Activated naive CD4-positive, alpha-beta T cell treated with anti-CD3 and anti-CD28 coated beads, Interleukin-2, amount 50 U/mL, for 24 hours (primary cell): Measurements from ENCODE around the gene ADAMTS17.
"Not testable (repeated sequence)": the region's sequence is repeated elsewhere in the genome, so short reads cannot be mapped to it uniquely, and the experiment has no call there.

ENCODE experiments used
- H3K27ac Mint-ChIP-seq: one replicate; pipeline ENCODE4 v1.8.0; 2021; ENCODE audit warnings: mild to moderate bottlenecking, mixed read lengths
- H3K27me3 Mint-ChIP-seq: one replicate; pipeline ENCODE4 v1.8.0; 2021; ENCODE audit warnings: mixed read lengths
- H3K36me3 Mint-ChIP-seq: one replicate; pipeline ENCODE4 v1.8.0; 2021; ENCODE audit warnings: mixed read lengths
- H3K4me1 Mint-ChIP-seq: one replicate; pipeline ENCODE4 v1.8.0; 2021; ENCODE audit warnings: mixed read lengths
- H3K4me3 Mint-ChIP-seq: one replicate; pipeline ENCODE4 v1.8.0; 2021; ENCODE audit warnings: mild to moderate bottlenecking, mixed read lengths
- H3K9me3 Mint-ChIP-seq: one replicate; pipeline ENCODE4 v1.8.0; 2021; ENCODE audit warnings: mixed read lengths

The ADAMTS17 gene

DNA sequence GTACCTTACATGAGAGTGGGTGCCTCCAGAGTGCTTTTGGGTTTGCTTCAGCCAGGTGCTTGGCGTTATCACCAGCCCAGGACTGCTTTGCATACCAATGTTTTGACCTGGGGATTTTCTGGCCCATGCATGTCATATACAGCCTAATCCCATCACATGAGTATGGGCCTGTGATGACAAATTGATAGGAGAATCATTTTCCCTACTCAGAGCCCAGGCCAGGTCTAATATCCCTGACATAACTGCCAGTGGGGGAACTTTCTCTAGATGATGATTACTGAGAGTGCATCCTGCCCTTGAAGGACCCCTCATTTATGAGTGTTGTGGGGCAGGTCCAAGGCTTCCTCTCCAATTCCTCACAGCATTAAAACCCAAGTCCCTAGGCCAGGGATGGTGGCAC lies 411.1 kb downstream of the ADAMTS17 start:
- no peak overlapping the region for H3K27ac Mint-ChIP-seq
- no peaks in the 10 kb centered on the region for H3K36me3 Mint-ChIP-seq
- no peaks in the 10 kb centered on the region for H3K27me3 Mint-ChIP-seq
- H3K4me1 Mint-ChIP-seq: peaks cover 21% of the 10 kb centered on the region
- H3K4me3 Mint-ChIP-seq: no peak overlapping the region
- no peaks in the 10 kb centered on the region for H3K9me3 Mint-ChIP-seq

DNA sequence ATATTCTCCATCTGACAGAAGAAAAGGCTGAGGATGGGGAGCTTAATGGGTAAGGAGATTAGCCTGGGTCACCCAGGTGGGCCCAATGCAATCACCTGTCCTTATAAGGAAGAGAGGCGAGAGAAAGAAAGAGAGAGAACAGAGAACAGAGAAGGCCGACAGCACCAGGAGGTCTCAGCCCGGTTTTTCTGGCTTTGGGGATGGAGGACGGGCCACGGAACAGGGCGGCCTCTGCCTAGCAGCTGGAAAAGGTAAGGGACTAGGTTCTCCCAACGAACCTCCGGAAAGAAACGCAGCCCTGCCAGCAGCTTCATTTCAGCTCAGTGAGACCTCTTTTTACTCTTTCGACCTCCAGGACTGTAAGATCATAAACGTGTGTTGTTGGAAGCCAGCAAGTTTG lies 412.5 kb downstream of the ADAMTS17 start:
- peaks cover 21% of the 10 kb centered on the region for H3K4me1 Mint-ChIP-seq
- no peaks in the 10 kb centered on the region for H3K36me3 Mint-ChIP-seq
- H3K27me3 Mint-ChIP-seq: no peaks in the 10 kb centered on the region
- no peaks in the 10 kb centered on the region for H3K9me3 Mint-ChIP-seq
- peak overlapping the region; percentile 86 for H3K4me3 Mint-ChIP-seq
- peak overlapping the region; percentile 55 for H3K27ac Mint-ChIP-seq

DNA sequence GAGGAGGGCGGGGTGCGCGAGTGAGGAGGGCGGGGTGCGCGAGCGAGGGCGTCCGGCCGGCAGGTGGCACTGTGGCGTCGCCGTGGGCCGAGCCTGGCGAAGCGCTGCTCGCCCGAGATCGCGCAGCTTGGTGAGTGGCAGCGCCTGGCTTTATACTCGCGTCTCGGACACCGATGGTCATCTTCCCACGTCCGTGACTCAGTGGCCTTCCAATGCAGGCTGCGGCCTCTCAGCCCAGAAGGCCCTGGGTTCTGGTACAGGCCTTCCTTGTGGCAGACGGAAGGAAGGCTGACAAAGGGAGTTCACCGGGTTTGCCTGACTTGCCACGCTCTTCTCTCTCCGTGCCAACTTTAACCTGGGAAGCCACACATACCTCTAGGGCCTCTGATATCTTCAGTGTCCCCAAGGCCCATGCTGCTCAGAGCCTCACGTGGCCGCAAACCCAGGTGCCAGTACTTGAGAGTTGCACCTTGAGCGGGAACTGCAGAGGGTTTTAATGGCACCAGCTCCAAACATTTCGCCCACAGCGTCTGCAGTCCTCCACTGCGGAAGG lies 413.3 kb downstream of the ADAMTS17 start:
- Mint-ChIP-seq H3K4me3 (peak overlapping the region; percentile 86), H3K27ac (peak overlapping the region; percentile 86), H3K4me1 (peaks cover 21% of the 10 kb centered on the region), H3K27me3 (peaks cover 4% of the 10 kb centered on the region), H3K9me3 (no peaks in the 10 kb centered on the region), H3K36me3 (no peaks in the 10 kb centered on the region)

DNA sequence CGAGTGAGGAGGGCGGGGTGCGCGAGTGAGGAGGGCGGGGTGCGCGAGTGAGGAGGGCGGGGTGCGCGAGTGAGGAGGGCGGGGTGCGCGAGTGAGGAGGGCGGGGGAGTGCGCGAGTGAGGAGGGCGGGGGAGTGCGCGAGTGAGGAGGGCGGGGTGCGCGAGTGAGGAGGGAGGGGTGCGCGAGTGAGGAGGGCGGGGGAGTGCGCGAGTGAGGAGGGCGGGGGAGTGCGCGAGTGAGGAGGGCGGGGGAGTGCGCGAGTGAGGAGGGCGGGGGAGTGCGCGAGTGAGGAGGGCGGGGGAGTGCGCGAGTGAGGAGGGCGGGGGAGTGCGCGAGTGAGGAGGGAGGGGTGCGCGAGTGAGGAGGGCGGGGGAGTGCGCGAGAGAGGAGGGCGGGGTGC lies 415.2 kb downstream of the ADAMTS17 start:
- H3K27ac Mint-ChIP-seq, H3K27me3 Mint-ChIP-seq, H3K4me3 Mint-ChIP-seq, H3K9me3 Mint-ChIP-seq, H3K36me3 Mint-ChIP-seq: not testable (repeated sequence)
- peaks cover 21% of the 10 kb centered on the region for H3K4me1 Mint-ChIP-seq

DNA sequence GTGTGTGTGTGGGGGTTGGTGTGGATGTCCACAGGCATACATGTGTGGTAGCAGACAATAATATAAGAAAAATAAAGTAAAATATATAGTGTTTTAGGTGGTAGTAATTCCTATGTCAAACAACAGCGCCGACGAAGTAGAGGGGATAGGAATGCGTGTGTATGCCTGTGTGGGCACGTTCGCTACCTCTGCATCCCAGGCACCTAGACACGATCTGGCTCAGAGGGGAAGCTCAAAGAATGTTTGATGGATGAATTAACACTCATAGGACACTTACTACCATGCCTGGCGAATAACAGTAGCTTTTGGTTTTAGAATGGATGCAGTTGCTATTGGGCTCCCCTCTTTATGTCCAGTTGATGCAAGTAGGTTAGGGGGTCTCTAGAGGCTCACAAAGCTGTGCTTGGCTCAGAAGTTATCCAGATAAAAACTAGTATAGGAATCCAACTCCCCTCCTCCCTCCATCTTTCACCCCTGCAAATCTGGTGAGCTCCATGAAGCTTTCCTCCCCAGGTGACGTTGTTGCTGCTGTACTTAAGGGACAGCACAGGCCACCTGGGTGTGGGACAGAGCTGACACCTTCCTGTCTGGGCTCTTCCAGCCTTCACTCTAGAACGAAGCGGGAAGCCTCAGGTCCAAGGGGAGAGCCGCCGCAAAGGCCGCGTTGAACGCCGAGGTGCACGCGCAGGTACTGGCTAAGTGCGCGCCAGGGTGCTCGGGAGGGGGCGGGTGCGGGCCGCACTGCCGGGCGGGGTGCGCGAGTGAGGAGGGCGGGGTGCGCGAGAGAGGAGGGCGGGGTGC lies 415.9 kb downstream of the ADAMTS17 start:
- peaks cover 21% of the 10 kb centered on the region for H3K4me1 Mint-ChIP-seq
- H3K4me3 Mint-ChIP-seq: peak overlapping the region; percentile 85
- H3K27me3 Mint-ChIP-seq: peaks cover 7% of the 10 kb centered on the region
- no peaks in the 10 kb centered on the region for H3K9me3 Mint-ChIP-seq
- peak overlapping the region; percentile 87 for H3K27ac Mint-ChIP-seq
- no peaks in the 10 kb centered on the region for H3K36me3 Mint-ChIP-seq

DNA sequence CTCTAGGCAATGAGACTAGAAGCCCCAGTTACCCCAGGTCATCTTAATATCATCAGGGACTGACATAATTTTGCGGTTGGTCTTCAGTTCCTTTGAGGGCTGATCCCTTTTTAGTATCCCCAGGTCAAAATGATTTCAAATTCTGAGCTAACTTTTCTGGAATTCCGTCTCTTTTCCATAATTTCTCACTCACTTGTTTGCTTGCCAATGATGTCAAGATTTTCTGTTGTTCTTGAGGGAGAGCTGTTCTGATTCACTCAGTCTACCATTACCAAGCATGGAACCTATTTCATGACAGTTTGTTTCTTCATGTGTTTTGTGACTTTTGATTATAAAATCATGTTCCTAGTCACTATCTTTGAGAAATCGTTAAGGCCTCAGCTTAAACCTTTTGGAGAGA lies 418.1 kb downstream of the ADAMTS17 start:
- peaks cover 8% of the 10 kb centered on the region for H3K4me1 Mint-ChIP-seq
- no peak overlapping the region for H3K27ac Mint-ChIP-seq
- no peaks in the 10 kb centered on the region for H3K9me3 Mint-ChIP-seq
- no peak overlapping the region for H3K4me3 Mint-ChIP-seq
- no peaks in the 10 kb centered on the region for H3K36me3 Mint-ChIP-seq
- peaks cover 16% of the 10 kb centered on the region for H3K27me3 Mint-ChIP-seq
